Raji (cell line): ENCODE measurements around the gene TTC8.

Experiments
- POLR2A ChIP-seq: IDR thresholded peaks from 2 replicates; pipeline ENCODE4 v1.6.1; 2011; ENCODE audit warnings: low read depth, low read length, control low read depth; ENCODE audit not compliant: insufficient read depth

The TTC8 gene

DNA sequence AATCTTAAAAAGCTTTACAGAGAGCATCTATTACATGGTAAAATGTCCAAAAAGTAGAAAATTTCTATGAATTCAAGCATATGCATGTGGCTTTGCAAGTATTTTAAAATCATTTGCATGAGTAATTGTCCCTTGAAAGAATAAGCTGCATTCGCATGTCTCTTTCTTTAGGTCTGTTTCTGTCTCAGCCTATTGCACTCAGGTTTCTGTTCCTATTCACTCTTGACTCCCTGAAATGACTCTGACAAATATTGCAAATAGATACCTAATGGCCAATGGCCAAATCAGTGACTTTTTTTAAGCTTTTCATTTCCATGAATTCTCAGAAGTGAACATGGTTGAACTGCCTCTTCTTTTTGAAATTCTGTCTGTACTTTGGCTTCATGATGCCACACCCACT is 6.4 kb upstream of the TTC8 start:
- no peak for TF ChIP-seq POLR2A

GRCh38 chr14:88821378-88821777 is 3.1 kb upstream of the TTC8 start:
- TF ChIP-seq POLR2A: no peak

- no peak for TF ChIP-seq POLR2A
Observed at GRCh38 chr14:88821888-88822287, 2.6 kb upstream of the TTC8 start.

GRCh38 chr14:88823968-88824313 is 510 bp upstream of the TTC8 start:
- TF ChIP-seq POLR2A: no peak

DNA sequence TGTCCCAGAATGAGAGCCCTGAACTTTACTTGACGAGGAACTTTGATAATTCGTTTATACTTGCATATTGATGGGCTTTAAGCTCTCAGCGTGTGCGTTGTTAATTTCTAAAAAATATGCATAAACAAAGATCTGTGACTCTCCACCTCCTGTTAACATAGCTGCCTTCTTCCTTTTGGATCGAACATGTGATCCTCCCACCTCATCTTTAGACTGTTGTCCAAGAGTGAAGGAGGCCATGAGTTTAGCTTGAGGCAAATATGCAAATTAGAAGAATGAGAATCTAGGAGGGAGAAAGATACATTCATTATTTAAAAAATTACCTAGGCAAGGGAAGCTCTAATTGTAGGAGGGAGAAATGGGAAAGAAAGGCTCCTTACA is 617 bp downstream of the TTC8 start:
- TF ChIP-seq POLR2A: no peak

- TF ChIP-seq POLR2A: no peak
Observed at GRCh38 chr14:88825503-88825902, 1.1 kb downstream of the TTC8 start.

GRCh38 chr14:88829188-88829587 is 4.7 kb downstream of the TTC8 start:
- no peak for TF ChIP-seq POLR2A

GRCh38 chr14:88829685-88830302 is 5.3 kb downstream of the TTC8 start:
- no peak for TF ChIP-seq POLR2A

- TF ChIP-seq POLR2A: no peak
Observed at GRCh38 chr14:88831284-88831683, 6.8 kb downstream of the TTC8 start.

GRCh38 chr14:88834883-88835431 is 10.5 kb downstream of the TTC8 start:
- no peak for TF ChIP-seq POLR2A

DNA sequence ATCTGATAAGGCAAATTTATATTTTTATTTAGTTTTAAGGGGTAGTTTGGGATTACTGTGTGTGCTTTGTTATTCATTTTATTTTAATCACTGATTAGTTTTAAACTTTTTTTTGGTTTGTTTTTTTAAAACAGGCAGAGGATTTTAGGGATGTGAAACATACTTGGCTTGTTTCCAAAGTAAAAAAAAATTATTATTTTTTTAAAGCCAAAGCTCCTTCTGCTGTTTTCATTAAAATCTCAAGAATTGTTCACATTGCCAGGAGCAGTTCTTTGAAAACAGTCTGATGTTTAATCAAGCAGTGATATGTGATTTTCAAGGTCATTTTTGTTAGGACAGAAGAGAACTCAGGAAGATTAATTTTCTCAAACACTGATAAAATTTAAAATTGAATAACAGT is 11.2 kb downstream of the TTC8 start:
- TF ChIP-seq POLR2A: no peak

DNA sequence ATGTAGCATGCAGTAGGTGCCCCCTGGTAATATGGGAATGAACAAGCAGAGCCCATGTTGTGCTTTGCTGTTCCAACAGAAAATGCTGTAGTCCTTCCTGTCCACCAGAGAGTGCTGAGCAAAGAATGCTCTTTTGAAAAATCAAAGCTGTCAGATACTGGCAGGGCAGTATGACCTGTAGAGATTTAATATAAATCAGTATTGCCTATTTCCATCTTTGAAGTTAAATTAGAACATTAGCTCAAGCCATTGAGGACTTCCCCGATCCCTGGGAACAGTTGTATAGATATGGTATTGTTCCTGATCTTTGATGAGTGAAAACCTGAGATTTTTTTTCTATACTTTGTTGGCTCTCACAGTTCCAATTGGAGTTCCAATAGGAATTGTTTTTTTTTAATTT is 13.0 kb downstream of the TTC8 start:
- TF ChIP-seq POLR2A: no peak

- no peak for TF ChIP-seq POLR2A
Observed at GRCh38 chr14:88838015-88838414, 13.6 kb downstream of the TTC8 start.

- TF ChIP-seq POLR2A: no peak
Observed at GRCh38 chr14:88840926-88841325, 16.5 kb downstream of the TTC8 start.

GRCh38 chr14:88841741-88842140 is 17.3 kb downstream of the TTC8 start:
- TF ChIP-seq POLR2A: no peak

DNA sequence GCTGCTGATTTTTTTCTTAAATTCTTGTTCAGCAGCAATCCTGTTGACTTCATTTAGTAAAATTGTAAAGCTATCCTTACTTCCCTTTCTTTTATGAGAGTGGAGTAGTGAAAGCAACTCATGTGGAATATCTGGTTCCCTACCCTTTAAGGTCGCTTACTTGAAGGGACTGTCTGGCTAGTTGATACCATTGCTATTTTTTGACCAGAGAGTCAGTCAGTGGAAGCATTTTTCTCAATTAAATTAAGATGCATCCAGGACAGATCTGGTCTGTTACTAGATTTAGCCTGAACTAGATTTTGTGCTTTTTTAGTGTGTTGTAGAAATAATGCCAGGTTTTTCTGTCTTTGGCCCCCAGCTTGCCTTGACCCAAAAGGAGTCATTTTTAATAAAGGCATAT is 18.0 kb downstream of the TTC8 start:
- no peak for TF ChIP-seq POLR2A

DNA sequence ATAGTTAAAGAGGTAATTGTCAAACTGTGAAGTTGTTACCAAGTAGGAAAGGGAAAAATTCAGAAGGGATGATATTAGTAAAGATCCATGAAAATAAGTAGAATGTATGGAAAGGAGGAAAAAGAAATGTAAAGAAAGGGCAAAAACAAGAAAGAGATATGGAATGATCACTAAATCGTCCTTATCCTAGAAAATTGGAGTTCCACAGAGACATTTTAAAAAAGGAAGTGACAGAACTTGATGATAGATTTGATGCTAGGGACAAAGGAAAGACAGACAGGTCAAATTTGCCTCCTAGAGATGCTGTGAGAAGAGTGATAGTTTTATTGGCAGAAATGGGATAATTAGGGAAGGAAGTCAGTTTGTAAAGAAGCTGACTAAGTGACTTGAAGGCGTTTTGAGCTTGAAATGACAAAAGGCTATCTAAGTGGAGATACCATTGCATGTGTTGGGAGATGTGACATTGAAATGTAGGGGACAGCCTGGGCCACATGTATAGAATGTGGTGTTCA is 20.6 kb downstream of the TTC8 start:
- no peak for TF ChIP-seq POLR2A
